T-helper 2 cell treated with Interferon-gamma antibody and Interleukin-4, amounts not matched to agents 100 ng/mL and 5 ng/mL, for 36 hours (primary cell): Measurements from ENCODE around the gene EPB41. TPM values are rescaled to one million over a fixed set of nuclear protein-coding genes. Genes with fewer than 3 reads are reported as not detected.

Experiments
- intact Hi-C: fragments of 100-400 bp; cut with micrococcal nuclease; formaldehyde crosslinking; loops from one replicate; pipeline ENCODE4 v1.15.1; 2023
- total RNA-seq: library from RNA; stranded (reverse); gene quantifications from 2 replicates; pipeline ENCODE4 v1.2.3, GENCODE V29; 2022

EPB41 gene
- total RNA-seq, 1 donor from 2014 or later, result 106 TPM

DNA sequence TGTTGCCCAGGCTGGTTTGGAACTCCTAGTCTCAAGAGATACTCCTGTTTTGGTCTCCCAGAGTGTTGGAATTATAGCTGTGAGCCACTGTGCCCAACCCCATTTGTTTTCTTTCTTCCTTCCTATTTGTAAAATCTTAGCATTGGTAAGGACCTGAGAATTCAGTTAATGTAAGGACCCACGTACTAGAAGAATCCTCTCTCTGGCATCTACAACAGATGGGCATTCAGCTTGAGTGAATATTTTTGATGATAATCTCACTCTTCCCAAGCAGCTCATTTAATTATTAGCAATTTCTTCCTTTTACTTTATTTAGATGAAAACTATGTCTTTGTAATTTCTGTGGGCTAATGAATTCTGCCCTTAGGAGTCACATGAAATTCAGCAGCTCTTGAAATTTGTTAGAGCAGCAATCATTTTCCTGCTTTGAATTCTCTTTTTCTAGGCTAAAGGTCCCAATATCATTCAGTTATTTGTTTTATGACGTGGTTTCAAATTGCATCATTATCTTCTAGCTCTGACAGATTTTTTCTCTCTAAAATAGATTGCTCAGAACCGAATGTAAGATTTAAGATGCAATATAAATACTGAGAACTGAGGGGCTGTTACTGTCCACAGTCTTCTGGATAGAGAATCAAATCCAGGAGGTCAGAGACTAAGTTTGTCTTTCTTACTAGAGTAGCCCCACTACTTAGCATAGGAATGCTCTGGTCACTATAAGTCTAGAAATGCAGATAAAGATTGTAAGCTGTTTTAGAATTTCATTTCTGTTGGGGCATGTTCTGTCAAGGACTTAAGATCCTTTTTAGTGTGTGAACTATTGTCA, 59.4 kb downstream of the EPB41 start:
- intact Hi-C loops, result loop anchor here (5.0 kb wide), 1 partner anchor 57 kb away; no protein-coding TSS in a partner anchor

DNA sequence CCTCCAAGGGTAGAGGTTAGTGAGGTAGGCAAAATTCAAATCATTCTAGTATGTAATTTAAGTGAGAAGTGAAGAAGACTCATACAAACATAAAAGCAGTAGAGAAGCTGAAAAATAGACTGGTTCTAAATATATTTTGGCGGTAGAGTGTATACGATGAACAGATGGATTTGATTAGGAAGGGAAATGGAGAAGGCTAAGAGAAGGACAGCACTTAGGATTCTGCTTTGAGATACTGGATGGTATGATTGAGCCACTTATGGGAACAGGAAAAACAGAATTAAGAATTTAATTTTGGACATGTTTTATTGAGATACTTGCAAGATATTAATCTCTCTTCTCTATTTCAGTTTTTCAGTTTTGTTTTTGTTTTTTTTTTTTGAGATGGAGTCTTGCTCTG, 60.1 kb downstream of the EPB41 start:
- intact Hi-C loops, result loop anchor here (5.0 kb wide), 1 partner anchor 57 kb away; no protein-coding TSS in a partner anchor

DNA sequence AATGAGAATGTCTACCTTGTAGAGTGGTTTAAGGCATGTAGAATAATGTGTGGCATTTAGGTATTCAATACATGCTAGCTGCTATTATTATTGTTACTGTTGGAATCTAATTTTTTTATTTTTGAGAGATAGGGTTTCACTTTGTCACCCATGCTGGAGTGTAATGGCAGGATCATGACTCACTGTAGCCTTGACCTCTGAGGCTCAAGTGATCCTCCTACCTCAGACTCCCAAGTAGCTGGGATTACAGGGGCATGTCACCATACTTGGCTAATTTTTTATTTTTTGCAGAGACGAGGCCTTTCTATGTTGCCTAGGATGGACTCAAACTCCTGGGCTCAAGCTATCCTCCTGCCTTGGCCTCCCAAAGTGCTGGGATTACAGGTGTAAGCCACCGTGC, 61.9 kb downstream of the EPB41 start:
- intact Hi-C loops, result no loop called here

DNA sequence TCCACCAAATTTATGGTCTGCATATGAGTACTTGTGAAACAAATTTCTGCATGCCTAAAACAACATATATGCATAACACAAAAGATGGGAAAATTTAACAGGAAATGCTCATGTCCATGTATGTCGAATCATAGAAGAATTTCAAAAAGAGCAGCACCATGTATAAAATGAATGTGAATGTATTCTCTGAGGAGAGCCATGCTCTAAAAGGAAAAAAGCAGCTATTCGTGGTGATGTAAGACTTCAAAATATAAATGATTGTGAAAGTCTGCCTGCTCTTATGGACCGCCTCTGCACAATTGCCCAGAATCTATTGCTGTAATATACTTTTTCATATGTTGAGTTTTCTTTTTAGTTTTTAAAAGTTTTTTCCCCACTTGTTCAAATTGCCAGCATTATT, 66.8 kb downstream of the EPB41 start:
- intact Hi-C loops, result no loop called here

DNA sequence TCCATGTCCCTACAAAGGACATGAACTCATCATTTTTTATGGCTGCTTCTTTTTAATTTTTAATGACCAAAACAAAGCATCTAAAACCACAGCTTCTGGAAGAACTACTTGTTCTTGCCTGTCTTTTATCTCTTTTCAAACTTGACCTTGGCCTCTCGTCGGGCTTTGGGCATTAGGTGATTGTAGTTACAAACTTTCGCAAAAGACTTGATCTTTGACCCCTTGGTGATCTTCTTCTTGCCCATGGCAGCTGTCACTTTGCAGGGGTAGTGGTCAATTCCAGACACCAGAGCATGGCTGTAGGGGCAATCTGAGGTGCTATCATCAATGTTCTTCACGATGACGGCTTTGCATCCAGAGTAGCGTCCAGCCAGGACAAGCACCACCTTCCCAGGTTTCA, 67.8 kb downstream of the EPB41 start:
- intact Hi-C loops, result no loop called here

DNA sequence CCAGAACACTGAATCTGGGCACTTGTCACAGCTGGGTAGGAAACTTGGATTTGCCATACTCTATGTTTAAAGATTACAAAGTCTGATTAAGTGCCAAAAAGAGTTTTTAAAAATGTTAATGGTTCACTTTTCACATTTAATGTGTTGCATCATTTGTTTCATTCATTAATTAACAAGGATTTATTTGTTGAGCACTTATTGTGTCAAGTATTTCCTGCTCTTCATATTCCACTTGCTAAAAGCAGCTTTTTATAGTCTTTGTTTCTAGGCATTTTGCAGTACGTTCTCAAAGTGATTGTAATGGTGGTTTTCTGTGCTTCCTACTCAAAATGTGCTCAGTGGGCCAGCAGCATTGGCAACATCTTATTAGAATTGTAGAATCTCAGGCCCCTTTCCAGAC, 68.7 kb downstream of the EPB41 start:
- intact Hi-C loops, result no loop called here

DNA sequence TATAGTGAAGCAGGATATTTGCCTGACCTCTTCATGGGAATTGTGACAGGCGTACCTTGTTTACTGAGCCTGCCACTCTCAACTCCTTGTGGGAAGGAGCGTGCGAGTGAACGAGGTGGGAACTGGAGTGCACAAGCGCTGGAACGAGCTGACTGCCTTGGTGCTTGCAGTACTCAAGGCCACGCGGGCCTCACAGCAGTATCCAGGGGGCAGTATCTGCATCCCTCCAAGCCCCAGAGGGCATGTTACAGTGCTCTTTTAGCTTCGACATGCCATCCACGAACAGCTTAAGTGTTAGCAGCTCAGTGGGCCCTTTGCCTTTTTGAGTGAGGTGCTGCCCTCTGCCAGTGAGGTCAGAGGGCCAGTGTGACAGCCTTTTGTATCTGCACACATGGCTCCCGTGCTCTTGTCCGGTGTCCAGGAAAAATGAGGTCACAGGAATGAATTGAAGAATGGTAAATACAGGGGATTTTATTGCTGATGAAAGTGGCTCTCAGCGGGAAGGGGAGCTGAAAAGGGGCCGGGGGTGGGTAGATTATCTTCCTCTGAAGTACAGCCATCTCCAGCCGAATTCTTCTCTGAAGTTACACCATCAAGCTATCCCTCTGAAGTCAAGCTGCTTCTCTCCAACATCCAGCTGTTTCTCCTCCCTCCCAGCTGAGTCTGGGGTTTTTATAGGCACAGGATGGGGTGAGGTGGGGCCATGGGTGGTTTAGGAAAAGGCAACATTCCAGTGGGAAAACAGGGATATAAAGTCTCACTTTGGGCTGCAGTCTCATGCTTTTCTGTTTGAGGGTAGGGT, 69.3 kb downstream of the EPB41 start:
- intact Hi-C loops, result no loop called here

DNA sequence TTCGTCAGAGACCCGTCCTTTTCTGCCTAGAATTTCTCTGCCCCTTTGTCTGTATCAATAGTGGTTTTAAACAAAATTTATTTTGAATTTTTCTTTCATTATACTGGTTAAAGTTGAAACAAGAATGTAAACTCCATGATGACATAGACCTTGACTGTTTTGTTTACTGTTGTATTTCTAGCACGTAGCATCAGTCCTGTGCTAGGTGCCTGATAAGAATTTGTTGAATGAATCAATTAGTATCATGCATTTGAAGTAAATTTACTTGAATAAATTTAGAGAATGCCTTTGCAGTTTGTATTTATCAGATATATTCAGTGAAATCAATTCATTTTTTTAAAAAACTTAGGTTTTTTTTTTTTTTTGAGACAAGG, 69.9 kb downstream of the EPB41 start:
- intact Hi-C loops, result no loop called here

DNA sequence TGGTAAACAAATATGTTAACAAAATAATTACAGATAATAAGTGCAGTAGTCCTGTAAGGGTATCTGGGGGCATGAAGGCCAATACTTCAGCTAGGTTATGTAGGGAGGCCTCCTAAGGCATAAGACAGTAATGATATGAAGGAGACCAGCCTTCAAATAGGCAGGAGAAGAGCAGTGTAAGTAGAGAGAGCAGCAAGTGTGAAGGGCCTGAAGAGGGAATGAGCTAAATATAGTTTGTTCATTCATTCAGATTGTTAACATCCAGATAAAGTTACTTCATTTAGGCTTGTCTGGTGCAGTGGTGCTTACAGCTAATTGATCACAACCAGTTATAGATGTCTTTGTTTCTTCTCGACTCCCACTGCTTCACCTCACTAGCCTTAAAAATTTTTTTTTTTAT, 71.1 kb downstream of the EPB41 start:
- intact Hi-C loops, result no loop called here

DNA sequence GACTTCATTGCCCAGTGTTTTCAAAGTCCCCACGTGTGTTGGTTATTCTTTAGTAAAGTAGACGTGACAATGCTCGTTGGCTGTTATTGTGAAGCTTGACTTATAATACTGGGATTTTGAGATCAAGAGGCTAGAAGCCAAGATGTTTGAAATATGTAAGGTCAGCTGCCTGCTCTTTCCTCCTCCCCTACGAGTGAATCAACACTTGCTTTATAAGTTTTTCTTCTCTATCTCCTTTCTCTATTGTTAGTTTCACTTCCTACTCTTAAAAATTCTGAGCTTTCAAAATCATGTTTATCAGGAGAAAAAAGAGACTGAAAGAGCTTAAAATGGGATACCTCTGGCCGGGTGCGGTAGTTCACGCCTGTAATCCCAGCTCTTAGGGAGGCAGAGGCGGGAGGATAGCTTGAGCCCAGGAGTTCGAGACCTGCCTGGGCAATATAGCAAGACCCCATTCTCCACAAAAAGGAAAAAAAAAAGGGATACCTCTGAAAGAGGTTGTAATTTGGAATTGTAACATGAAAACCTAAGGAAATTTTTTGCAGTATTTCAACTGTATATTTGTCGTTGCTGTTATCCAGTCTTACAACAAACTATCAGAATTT, 72.0 kb downstream of the EPB41 start:
- intact Hi-C loops, result no loop called here

DNA sequence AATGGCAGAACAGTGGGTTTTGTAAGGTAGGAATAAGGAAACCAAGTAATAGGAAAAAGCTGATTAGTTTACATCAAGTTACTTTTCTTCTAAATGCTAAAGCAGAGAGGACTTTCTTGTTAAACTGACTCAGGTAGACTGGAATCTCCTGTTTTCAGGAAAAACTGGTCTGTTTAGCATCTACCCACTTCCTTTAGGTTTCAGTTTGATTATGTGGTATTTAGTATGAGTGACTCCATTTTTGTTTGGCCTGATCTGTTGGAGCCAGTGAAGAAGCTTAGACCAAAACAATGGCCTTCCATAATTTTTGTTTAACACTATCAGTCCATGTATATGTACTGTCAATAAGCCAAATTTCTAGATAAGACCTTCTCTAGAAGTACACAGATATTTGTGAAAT, 88.4 kb downstream of the EPB41 start:
- intact Hi-C loops, result no loop called here

DNA sequence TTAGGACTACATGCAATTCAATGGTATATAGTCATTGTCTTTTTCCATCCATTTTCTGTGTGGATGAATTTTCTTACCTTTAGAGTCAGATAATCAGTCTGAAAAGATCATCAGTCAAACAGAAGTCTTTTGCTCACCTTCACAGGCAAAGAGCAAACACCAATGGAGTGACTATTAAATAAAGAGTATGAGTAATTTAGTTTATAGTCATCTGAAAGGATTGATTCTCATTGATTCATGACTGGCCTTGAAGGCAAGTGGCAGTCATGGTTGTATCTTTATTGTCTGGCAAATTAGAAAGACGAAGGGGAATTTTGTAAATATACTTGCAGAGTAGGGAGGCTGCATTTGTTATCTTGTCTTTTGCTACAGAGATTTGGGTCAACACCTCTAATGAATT, 89.9 kb downstream of the EPB41 start:
- intact Hi-C loops, result no loop called here

DNA sequence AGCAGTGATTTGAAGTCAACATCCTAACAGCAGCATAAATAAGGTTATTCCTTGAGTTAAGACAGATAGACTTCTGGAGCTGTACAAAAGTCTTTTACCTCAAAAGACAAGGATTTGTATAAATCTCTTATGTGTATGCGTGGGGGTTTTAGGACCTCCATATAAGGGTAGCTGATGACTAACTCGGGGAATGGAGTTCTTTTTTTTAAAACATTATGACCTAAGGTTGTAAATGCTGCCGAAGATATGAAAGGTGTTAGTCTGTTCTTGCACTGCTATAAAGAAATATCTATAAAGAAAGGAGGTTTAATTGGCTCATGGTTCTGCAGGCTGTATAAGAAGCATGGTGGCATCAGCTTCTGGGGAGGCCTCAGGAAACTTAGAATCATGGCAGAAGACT, 90.4 kb downstream of the EPB41 start:
- intact Hi-C loops, result no loop called here

DNA sequence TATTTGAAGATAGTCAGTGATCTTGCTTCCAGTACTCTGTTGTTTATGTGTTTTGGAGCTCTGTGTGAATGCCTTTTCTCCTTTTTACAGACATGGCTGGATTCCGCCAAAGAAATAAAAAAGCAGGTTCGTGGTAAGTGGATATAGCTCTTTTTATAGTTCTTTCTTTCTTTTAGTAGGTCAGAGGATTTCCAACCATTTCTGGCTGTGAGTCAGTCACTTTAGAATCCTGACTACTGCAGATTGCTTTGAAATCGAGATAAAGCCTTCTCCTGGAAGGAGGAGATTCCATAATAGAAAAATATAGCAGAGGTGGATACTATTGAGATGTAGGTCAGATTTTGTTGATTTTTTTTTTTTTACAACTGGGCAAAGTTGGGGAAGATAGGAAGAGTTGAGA, 97.4 kb downstream of the EPB41 start:
- intact Hi-C loops, result no loop called here

DNA sequence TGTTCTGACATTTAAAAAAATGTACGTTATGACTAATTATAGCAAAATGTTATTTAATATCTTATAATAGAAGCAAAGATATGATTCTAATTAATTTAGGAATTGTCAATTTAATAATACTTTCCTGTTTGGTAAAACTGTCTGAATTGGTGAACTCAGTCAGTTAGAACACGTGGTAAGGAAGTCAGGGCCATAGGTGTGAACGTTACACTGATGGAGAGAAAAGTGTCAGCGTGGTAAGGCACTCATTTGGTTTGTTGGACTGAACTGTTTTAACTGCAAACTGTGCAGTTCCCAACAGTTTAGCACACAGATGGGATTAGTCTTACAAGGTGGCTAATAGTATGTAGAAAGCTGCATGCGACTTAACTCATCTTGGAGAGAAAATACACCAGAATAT, 102.9 kb downstream of the EPB41 start:
- intact Hi-C loops, result no loop called here

DNA sequence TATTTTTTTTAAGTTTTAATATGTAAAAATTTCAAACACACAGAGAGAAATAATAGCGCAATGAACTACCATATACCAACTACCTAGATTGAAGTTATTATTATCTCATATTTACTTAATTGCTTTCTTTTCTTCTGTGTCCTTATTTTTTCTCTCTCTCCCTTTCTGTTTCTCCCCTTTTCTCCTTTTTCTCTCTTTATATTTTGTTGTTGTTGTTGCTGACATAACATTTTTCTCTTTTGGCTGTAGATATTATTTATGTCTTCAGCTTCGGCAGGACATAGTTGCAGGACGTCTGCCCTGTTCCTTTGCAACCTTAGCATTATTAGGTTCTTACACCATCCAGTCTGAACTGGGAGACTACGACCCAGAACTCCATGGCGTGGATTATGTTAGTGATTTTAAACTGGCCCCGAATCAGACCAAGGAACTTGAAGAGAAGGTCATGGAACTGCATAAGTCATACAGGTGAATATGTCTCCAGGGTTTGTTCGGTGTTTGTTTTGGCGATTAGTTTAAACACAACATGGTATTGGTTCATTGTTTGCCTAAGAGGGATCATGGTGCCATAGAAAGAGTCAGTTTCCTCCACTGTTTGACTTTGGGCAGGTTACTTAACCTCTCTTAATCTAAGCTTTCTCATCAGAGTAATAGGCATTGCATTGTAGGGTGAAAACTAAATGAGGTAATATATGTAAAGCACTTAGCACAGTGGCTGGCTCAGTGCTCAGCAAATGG, 103.8 kb downstream of the EPB41 start:
- intact Hi-C loops, result no loop called here

DNA sequence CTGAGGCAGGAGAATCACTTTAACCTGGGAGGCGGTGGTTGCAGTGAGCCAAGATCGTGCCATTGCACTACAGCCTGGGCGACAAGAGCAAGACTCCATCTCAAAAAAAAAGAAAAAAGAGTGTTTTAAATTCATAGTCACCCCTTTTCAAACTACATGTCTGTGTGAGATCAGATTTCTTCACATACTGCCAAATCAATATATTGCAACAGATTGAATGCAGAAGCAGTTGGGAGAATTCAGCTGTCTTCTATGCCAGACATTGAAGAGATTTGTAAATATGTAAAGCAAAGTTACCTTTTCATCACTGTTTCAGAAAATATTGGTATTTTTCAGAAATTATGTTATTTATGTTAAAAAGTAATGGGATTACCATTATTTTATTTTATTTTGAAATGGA, 108.3 kb downstream of the EPB41 start:
- intact Hi-C loops, result no loop called here

DNA sequence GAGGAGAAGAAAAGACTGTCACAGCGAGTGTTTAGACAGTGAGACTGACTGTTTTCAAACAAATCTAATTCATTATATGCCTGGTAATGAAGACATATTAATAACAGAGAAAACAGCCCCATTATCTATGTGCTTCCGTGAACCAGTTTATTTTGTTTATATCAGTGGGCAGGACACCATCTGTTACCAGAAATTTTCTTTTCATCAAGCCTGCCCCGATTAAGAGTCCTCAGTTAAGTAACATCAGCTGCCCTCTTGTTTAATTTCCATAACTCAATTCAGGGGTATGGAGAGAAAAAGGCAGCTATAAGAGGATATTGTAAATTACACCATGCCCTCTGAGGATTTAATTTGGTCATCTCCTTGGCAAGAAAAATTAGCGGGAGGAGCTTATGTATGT, 115.3 kb downstream of the EPB41 start:
- intact Hi-C loops, result loop anchor here (2.0 kb wide), 1 partner anchor 245 kb away; no protein-coding TSS in a partner anchor

DNA sequence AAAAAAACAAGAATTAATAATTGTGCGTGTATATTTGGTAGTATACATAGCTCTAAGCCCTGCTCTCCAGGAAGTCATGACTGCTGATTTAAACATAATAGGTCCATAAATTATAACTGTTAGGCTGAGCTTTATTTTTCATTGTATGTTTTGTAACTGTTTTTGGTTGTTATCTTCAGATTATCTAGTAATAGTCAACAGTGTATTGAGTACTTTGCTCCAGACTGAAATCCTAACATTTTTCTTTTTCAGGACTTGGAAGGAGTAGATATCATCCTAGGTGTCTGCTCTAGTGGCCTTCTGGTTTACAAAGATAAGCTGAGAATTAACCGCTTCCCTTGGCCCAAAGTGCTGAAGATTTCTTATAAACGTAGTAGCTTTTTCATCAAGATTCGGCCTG, 118.5 kb downstream of the EPB41 start:
- intact Hi-C loops, result no loop called here

DNA sequence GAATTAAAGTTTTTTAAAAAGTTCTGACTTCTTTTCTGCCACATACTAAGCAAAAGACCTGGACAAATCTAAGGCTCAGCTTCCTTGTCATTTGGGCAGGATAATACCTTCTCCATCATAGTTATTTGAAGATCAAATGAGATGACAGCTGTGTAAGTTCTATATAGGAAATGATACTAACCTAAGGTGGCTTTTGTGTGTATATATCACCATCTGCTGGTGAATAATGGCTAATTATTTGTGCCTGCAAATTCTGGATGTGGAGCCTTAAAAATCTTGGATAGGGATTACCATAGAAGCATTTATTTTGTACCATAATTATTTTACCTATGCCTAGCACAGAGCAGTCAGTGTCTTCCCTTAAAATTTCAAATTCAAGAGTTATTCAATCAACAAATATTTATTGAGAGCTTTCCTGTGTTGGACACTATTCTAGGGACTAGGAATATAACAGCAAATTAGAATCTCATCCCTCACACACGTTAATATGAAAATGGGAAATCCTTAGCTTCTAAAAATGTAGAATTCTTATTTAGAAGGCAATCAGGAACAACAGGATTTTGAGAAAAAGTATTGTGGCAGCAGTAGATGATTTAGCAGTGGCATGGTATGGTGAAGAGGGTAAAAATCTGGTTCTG, 119.6 kb downstream of the EPB41 start:
- intact Hi-C loops, result loop anchor here (1.0 kb wide), 1 partner anchor 152 kb away; no protein-coding TSS in a partner anchor
